GM06990 (cell line): ENCODE data around the gene CCDC106.

ENCODE experiments used
- DNase-seq: peaks from one replicate; pipeline ENCODE4 v3.0.0-alpha.2; 2011; ENCODE audit not compliant: insufficient read length; ENCODE audit errors: extremely low read depth
- H3K27me3 ChIP-seq: replicated peaks from 2 replicates; pipeline ENCODE4 v1.6.0; 2011; ENCODE audit warnings: low read length; ENCODE audit not compliant: control insufficient read depth, insufficient read depth
- H3K36me3 ChIP-seq: 2 replicates; pipeline ENCODE4 v1.5.1; 2011; ENCODE audit warnings: low read length; ENCODE audit not compliant: control insufficient read depth, insufficient read depth
- H3K4me3 ChIP-seq: replicated peaks from 2 replicates; pipeline ENCODE4 v1.5.1; 2011; ENCODE audit warnings: low read depth, mild to moderate bottlenecking, control low read depth, low read length
- TF ChIP-seq, protein P1 (sequence below): IDR thresholded peaks from 2 replicates; pipeline ENCODE4 v1.5.1; 2011; ENCODE audit warnings: low read length, control low read depth, mild to moderate bottlenecking, inconsistent platforms; ENCODE audit not compliant: insufficient read depth, poor library complexity, severe bottlenecking

Gene CCDC106

DNA sequence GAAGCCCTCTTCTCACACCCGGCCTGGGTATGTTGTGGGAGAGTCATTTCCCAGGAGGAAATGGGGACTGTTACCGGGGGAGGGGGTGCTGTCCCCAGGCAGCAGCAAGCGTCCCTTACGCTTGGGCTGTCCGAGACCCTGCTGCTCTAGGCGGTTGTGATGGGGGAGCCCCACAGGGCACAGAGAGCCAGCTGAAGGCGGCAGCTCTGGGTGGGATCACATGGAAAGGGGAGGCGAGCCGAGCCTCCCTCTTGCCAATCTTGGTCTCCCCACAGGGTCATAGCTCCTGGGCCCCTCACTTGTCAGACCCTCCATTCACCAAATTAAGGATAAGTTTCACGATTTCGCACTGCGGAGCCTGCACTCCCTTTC lies 49.0 kb downstream of the CCDC106 start:
- Histone ChIP-seq H3K36me3 (peaks cover 35% of the 10 kb centered on the region), H3K4me3 (no peak overlapping the region), H3K27me3 (no peaks in the 10 kb centered on the region)
- TF ChIP-seq, protein P1, sequence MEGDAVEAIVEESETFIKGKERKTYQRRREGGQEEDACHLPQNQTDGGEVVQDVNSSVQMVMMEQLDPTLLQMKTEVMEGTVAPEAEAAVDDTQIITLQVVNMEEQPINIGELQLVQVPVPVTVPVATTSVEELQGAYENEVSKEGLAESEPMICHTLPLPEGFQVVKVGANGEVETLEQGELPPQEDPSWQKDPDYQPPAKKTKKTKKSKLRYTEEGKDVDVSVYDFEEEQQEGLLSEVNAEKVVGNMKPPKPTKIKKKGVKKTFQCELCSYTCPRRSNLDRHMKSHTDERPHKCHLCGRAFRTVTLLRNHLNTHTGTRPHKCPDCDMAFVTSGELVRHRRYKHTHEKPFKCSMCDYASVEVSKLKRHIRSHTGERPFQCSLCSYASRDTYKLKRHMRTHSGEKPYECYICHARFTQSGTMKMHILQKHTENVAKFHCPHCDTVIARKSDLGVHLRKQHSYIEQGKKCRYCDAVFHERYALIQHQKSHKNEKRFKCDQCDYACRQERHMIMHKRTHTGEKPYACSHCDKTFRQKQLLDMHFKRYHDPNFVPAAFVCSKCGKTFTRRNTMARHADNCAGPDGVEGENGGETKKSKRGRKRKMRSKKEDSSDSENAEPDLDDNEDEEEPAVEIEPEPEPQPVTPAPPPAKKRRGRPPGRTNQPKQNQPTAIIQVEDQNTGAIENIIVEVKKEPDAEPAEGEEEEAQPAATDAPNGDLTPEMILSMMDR, result no peak
- no peak for DNase-seq

DNA sequence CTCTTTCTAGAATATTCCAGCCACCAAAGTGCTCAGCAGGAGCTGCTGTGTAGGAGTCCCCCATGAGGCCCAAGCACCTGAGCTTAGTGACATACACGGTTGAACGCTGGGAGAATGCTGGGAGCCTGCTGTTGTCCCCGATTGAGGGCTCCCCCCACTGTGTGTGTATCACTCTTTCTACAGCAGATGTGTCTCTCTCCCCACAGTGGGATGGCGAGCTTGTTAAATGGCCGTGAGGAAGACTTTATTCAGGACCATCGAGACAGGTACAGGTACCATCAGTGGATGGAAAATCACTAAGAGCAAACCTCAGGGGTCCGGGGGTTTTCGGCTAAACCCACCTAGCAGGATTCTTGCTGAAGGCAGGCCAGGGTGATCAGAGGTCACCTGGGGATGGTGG lies 49.7 kb downstream of the CCDC106 start:
- Histone ChIP-seq H3K36me3 (peaks cover 32% of the 10 kb centered on the region), H3K27me3 (no peaks in the 10 kb centered on the region), H3K4me3 (no peak overlapping the region)
- no peak for DNase-seq
- TF ChIP-seq, protein P1, result no peak

DNA sequence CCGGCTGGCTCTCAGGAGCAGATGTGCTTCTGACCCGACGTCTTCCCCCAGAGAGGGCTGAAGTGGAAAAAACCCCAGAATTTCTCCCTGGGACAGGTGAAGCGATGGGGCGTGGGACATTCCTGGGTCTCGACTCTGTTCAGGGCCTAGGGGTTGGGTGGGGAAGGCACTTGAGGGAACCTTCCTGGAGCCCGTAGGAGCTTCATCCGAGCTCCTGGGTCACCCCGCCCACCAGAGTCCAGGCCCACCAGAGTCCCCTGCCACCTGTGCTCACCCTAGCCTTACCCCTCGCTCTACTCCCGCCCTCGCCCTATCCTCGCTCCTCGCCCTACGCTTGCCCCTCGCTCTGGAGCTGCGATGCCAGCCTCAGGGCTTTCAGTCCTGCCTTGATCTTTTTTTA lies 50.2 kb downstream of the CCDC106 start:
- DNase-seq, result no peak
- H3K27me3 ChIP-seq, result no peaks in the 10 kb centered on the region
- no peak overlapping the region for H3K4me3 ChIP-seq
- TF ChIP-seq, protein P1, result no peak
- H3K36me3 ChIP-seq, result peaks cover 30% of the 10 kb centered on the region

DNA sequence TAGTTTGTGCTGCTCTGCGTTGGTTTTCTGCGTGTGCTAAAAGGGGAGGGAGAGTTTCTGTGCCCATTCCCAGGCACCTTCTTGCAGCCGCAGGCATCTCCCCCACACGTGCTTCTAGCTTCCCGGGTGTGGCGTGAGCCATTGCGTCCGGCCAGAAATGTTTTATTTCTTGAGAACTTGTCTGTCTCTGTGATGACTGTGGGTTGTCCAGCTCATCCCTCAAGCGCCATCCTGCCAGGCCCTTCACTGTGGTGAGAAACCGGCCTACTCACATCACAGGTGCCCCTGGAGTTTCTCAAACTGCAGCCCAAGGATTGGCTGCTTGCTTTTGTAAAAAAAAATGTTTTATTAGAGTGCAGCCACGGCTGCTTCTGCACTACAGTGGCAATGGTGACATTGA lies 51.2 kb downstream of the CCDC106 start:
- Histone ChIP-seq H3K36me3 (peaks cover 32% of the 10 kb centered on the region), H3K27me3 (no peaks in the 10 kb centered on the region), H3K4me3 (no peak overlapping the region)
- TF ChIP-seq, protein P1, result no peak
- no peak for DNase-seq

DNA sequence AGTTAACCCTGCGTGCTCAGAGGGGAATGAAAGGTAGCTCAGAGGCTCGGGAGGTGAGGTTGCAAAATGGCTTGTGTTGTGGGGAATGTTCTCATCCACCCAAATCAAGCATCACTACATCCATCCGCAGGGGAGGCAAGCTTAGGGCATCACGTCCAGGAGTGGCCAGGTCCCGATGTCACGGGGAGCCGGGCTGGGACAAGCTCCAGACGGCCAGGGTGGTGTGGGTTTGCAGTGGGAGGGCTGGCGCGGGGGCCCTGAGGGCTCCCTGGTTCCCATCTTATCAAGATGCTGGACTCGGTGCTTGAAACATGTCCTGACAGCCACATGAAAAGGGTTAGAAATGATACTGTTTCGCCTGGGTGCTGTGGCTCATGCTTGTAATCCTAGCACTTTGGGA lies 52.8 kb downstream of the CCDC106 start:
- DNase-seq, result no peak
- peaks cover 23% of the 10 kb centered on the region for H3K36me3 ChIP-seq
- no peaks in the 10 kb centered on the region for H3K27me3 ChIP-seq
- TF ChIP-seq, protein P1, result no peak
- no peak overlapping the region for H3K4me3 ChIP-seq

DNA sequence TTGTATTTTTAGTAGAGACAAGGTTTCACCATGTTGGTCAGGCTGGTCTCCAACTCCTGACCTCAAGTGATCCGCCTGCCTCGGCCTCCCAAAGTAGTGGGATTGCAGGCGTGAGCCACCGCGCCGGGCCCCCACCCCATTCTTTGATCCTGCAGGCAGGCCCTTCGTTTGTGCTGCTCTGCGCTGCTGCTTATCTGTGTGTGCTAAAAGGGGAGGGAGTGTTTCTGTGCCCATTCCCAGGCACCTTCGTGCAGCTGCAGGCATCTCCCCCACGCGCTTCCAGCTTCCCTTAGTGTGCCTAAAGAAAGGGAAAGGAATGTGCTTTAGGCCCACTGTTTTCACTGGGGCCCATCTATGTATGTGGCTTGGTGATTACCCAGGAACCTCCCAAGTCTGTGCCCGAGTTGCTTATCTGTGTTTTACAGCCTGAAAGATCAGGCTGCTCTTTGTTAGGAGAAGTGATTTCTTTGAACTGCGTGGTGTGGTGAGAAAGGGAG lies 54.2 kb downstream of the CCDC106 start:
- no peak for DNase-seq
- Histone ChIP-seq H3K27me3 (no peaks in the 10 kb centered on the region), H3K4me3 (no peak overlapping the region), H3K36me3 (peaks cover 13% of the 10 kb centered on the region)
- TF ChIP-seq, protein P1, result no peak
